ENCODE measurements around the gene PIP4K2B. TPM values are rescaled to one million over a fixed set of nuclear protein-coding genes. Genes with fewer than 3 reads are reported as not detected.
A peak's percentile ranks its signal among the peaks of the same experiment; 100 is the strongest.

The PIP4K2B gene
- total RNA-seq, 2 donors from 2014 or later, result 20.2 to 30.3 TPM

- Histone ChIP-seq H3K4me3 (no peak overlapping the region), H3K27me3 (no peaks in the 10 kb centered on the region), H3K36me3 (replicated peaks in 1 of 2; ENCODE audit: insufficient read depth in 1 of 2, low read depth in 2 of 2) (peaks cover 0 to 13% of the 10 kb centered on the region in 2 donors), H3K27ac (peak overlapping the region; percentile 78 to 95 (median 84)), H3K9me3 (no peaks in the 10 kb centered on the region), H3K4me1 (peaks cover 45% of the 10 kb centered on the region)
- no peak for TF ChIP-seq POLR2A (IDR thresholded peaks at IDR 0.05)
- TF ChIP-seq CTCF (IDR thresholded peaks at IDR 0.05), result no peak
- intact Hi-C loops (cut with DNase I), result no loop called here
- no peak for DNase-seq
- WGBS, 2 donors, result 63 to 76% methylated on average over 4 of the region's 4 CpGs
- ATAC-seq, result no peak
Measured at GRCh38 chr17:38740806-38741205, 58.5 kb downstream of the PIP4K2B start.

GRCh38 chr17:38740044-38740443 lies 59.3 kb downstream of the PIP4K2B start:
- H3K27ac ChIP-seq, result peak overlapping the region in 3 of 4 donors; percentile 0 to 89 (median 78)
- peaks cover 52% of the 10 kb centered on the region for H3K4me1 ChIP-seq
- intact Hi-C loops (cut with DNase I), result no loop called here
- H3K36me3 ChIP-seq (replicated peaks in 1 of 2; ENCODE audit: insufficient read depth in 1 of 2, low read depth in 2 of 2), result peaks cover 0 to 13% of the 10 kb centered on the region in 2 donors
- TF ChIP-seq POLR2A (IDR thresholded peaks at IDR 0.05) (no peak), CTCF (IDR thresholded peaks at IDR 0.05) (no peak)
- H3K27me3 ChIP-seq, result no peaks in the 10 kb centered on the region
- no peak for ATAC-seq
- no peak for DNase-seq
- H3K9me3 ChIP-seq, result no peaks in the 10 kb centered on the region
- WGBS, 2 donors, result 72 to 85% methylated on average over 8 to 18 of the region's 19 CpGs
- H3K4me3 ChIP-seq, result no peak overlapping the region

GRCh38 chr17:38739305-38739704 lies 60.1 kb downstream of the PIP4K2B start:
- H3K27ac ChIP-seq, result peak overlapping the region in 1 of 4 donors; percentile 0
- intact Hi-C loops (cut with DNase I), result loop anchor here (5.0 kb wide), 1 partner anchor 57 kb away; no protein-coding TSS in a partner anchor
- H3K36me3 ChIP-seq (replicated peaks in 1 of 2; ENCODE audit: insufficient read depth in 1 of 2, low read depth in 2 of 2), result peaks cover 0 to 13% of the 10 kb centered on the region in 2 donors
- no peak for ATAC-seq
- 83 to 89% methylated on average over 14 of the region's 14 CpGs for WGBS, 2 donors
- TF ChIP-seq POLR2A (IDR thresholded peaks at IDR 0.05) (no peak), CTCF (IDR thresholded peaks at IDR 0.05) (no peak)
- no peak for DNase-seq
- peaks cover 59% of the 10 kb centered on the region for H3K4me1 ChIP-seq
- no peak overlapping the region for H3K4me3 ChIP-seq
- H3K9me3 ChIP-seq, result no peaks in the 10 kb centered on the region
- H3K27me3 ChIP-seq, result no peaks in the 10 kb centered on the region

- ATAC-seq (no peak), DNase-seq (no peak)
- peaks cover 59% of the 10 kb centered on the region for H3K4me1 ChIP-seq
- H3K36me3 ChIP-seq (replicated peaks in 1 of 2; ENCODE audit: insufficient read depth in 1 of 2, low read depth in 2 of 2), result peaks cover 0 to 13% of the 10 kb centered on the region in 2 donors
- TF ChIP-seq CTCF (IDR thresholded peaks at IDR 0.05), result no peak
- TF ChIP-seq POLR2A (IDR thresholded peaks at IDR 0.05), result no peak
- H3K4me3 ChIP-seq, result no peak overlapping the region
- H3K9me3 ChIP-seq, result no peaks in the 10 kb centered on the region
- WGBS, 2 donors, result 92 to 93% methylated on average over 16 of the region's 16 CpGs
- H3K27me3 ChIP-seq, result no peaks in the 10 kb centered on the region
- intact Hi-C loops (cut with DNase I), result loop anchor here (5.0 kb wide), 1 partner anchor 56 kb away; no protein-coding TSS in a partner anchor
- H3K27ac ChIP-seq, result no peak overlapping the region
Measured at GRCh38 chr17:38738686-38739085, 60.7 kb downstream of the PIP4K2B start.

GRCh38 chr17:38738007-38738662 lies 61.2 kb downstream of the PIP4K2B start:
- no peaks in the 10 kb centered on the region for H3K9me3 ChIP-seq
- ATAC-seq, result no peak
- intact Hi-C loops (cut with DNase I), result loop anchor here (5.0 kb wide), 1 partner anchor 56 kb away; no protein-coding TSS in a partner anchor
- no peak for DNase-seq
- peaks cover 0 to 13% of the 10 kb centered on the region in 2 donors for H3K36me3 ChIP-seq (replicated peaks in 1 of 2; ENCODE audit: insufficient read depth in 1 of 2, low read depth in 2 of 2)
- no peak for TF ChIP-seq POLR2A (IDR thresholded peaks at IDR 0.05)
- no peak for TF ChIP-seq CTCF (IDR thresholded peaks at IDR 0.05)
- H3K4me3 ChIP-seq, result no peak overlapping the region
- H3K27me3 ChIP-seq, result no peaks in the 10 kb centered on the region
- peaks cover 59% of the 10 kb centered on the region for H3K4me1 ChIP-seq
- no peak overlapping the region for H3K27ac ChIP-seq
- WGBS, 2 donors, result 94 to 95% methylated on average over 13 to 14 of the region's 14 CpGs

Measured in body of pancreas (tissue), 4 donors.